ENCODE measurements around the gene CEP120. TPM values are rescaled to one million over a fixed set of nuclear protein-coding genes. Genes with fewer than 3 reads are reported as not detected.

Gene CEP120
- total and polyA plus RNA-seq, 4 donors, result 5.0 to 29.6 (median 12.6) TPM

DNA sequence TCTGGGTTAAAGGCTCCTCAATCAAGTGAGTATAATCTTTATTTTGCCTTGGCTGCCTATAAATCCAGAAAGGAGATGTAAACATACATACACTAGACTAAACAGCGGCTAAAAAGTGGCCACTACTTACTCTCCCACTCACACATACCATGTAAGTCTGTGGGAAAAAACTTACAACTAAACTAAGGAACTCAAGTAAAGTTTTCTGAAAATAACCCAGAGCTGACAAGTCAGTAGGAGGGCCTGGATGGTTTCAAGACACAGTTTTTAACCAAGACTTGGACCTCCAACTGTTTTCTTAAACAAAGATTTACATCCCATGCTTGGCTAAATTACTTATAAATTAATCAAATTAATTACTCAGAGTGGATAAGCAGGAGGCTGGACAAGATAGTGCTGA, 64.5 kb downstream of the CEP120 start:
- 68 to 88% methylated on average over 1 of the region's 1 CpG for WGBS, 2 donors
- H3K9ac ChIP-seq (ENCODE audit: insufficient read depth in 1 of 2, low read length in 2 of 2), result no peak overlapping the region

DNA sequence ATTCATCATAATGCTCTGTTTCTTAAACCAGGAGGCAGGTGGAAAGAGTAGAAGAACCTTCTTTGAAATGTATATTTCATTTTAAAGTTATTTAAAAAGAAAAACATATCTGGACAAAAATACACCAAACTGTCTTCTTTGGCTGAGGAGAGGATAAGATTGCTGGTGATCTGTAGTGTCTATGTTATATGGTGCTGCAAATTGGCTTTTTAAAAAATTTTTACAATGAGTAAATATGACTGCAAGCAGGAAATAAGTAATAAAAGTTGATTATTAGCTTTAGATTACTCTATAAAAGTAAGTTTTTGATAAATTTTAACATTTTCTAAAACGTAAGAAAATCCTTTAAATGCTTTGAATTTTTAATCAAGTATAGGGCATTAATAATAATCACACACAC, 64.9 kb downstream of the CEP120 start:
- Histone ChIP-seq H3K9ac (ENCODE audit: insufficient read depth in 1 of 2, low read length in 2 of 2) (no peak overlapping the region), H3K27me3 (ENCODE audit: control insufficient read depth in 3 of 3, insufficient read depth in 3 of 3, low read length in 2 of 3) (no peaks in the 10 kb centered on the region), H3K4me3 (no peak overlapping the region), H3K4me1 (ENCODE audit: control insufficient read depth in 5 of 5, insufficient read depth in 5 of 5, low read length in 5 of 5) (peaks cover 0 to 43% (median 0%) of the 10 kb centered on the region in 5 donors), H3K27ac (ENCODE audit: low read depth in 1 of 2, low read length in 1 of 2) (no peak overlapping the region), H3K36me3 (ENCODE audit: control insufficient read depth in 4 of 4, insufficient read depth in 4 of 4, low read length in 4 of 4) (peaks cover 0 to 12% (median 2%) of the 10 kb centered on the region in 4 donors), H3K9me3 (ENCODE audit: control insufficient read depth in 4 of 4, insufficient read depth in 3 of 4, low read length in 3 of 4) (no peaks in the 10 kb centered on the region)
- ATAC-seq (ENCODE audit: insufficient read depth, low FRiP score), result no peak
- DNase-seq, result no peak
- no peak for TF ChIP-seq CTCF (IDR thresholded peaks at IDR 0.05; ENCODE audit: control extremely low read depth, extremely low read depth)
- 80% methylated on average over 1 of the region's 1 CpG for WGBS, 2 donors

More for the DNA sequence above, 64.5 kb downstream of the CEP120 start:
- Histone ChIP-seq H3K9me3 (ENCODE audit: control insufficient read depth in 4 of 4, insufficient read depth in 3 of 4, low read length in 3 of 4) (no peaks in the 10 kb centered on the region), H3K4me1 (ENCODE audit: control insufficient read depth in 5 of 5, insufficient read depth in 5 of 5, low read length in 5 of 5) (peaks cover 0 to 47% (median 0%) of the 10 kb centered on the region in 5 donors), H3K4me3 (no peak overlapping the region), H3K27ac (ENCODE audit: low read depth in 1 of 2, low read length in 1 of 2) (no peak overlapping the region), H3K27me3 (ENCODE audit: control insufficient read depth in 3 of 3, insufficient read depth in 3 of 3, low read length in 2 of 3) (no peaks in the 10 kb centered on the region), H3K36me3 (ENCODE audit: control insufficient read depth in 4 of 4, insufficient read depth in 4 of 4, low read length in 4 of 4) (peaks cover 0 to 12% (median 2%) of the 10 kb centered on the region in 4 donors)
- ATAC-seq (ENCODE audit: insufficient read depth, low FRiP score) (no peak), DNase-seq (peak; percentile 71 to 97 (median 95))
- no peak for TF ChIP-seq CTCF (IDR thresholded peaks at IDR 0.05; ENCODE audit: control extremely low read depth, extremely low read depth)

GRCh38 chr5:123351820-123352219, 71.4 kb downstream of the CEP120 start:
- H3K36me3 ChIP-seq (ENCODE audit: control insufficient read depth in 4 of 4, insufficient read depth in 4 of 4, low read length in 4 of 4), result no peaks in the 10 kb centered on the region
- no peaks in the 10 kb centered on the region for H3K9me3 ChIP-seq (ENCODE audit: control insufficient read depth in 4 of 4, insufficient read depth in 3 of 4, low read length in 3 of 4)
- H3K9ac ChIP-seq (ENCODE audit: insufficient read depth in 1 of 2, low read length in 2 of 2), result no peak overlapping the region
- H3K4me1 ChIP-seq (ENCODE audit: control insufficient read depth in 5 of 5, insufficient read depth in 5 of 5, low read length in 5 of 5), result no peaks in the 10 kb centered on the region
- H3K4me3 ChIP-seq, result no peak overlapping the region
- no peak for DNase-seq
- TF ChIP-seq CTCF (IDR thresholded peaks at IDR 0.05; ENCODE audit: control extremely low read depth, extremely low read depth), result no peak
- 84 to 89% methylated on average over 2 of the region's 2 CpGs for WGBS, 2 donors
- H3K27ac ChIP-seq (ENCODE audit: low read depth in 1 of 2, low read length in 1 of 2), result no peak overlapping the region
- no peaks in the 10 kb centered on the region for H3K27me3 ChIP-seq (ENCODE audit: control insufficient read depth in 3 of 3, insufficient read depth in 3 of 3, low read length in 2 of 3)
- no peak for ATAC-seq (ENCODE audit: insufficient read depth, low FRiP score)

- no peak for DNase-seq
- 91 to 95% methylated on average over 1 of the region's 1 CpG for WGBS, 2 donors
- Histone ChIP-seq H3K9me3 (ENCODE audit: control insufficient read depth in 4 of 4, insufficient read depth in 3 of 4, low read length in 3 of 4) (no peaks in the 10 kb centered on the region), H3K27ac (ENCODE audit: low read depth in 1 of 2, low read length in 1 of 2) (no peak overlapping the region), H3K27me3 (ENCODE audit: control insufficient read depth in 3 of 3, insufficient read depth in 3 of 3, low read length in 2 of 3) (no peaks in the 10 kb centered on the region), H3K4me3 (no peak overlapping the region), H3K4me1 (ENCODE audit: control insufficient read depth in 5 of 5, insufficient read depth in 5 of 5, low read length in 5 of 5) (no peaks in the 10 kb centered on the region), H3K9ac (ENCODE audit: insufficient read depth in 1 of 2, low read length in 2 of 2) (no peak overlapping the region), H3K36me3 (ENCODE audit: control insufficient read depth in 4 of 4, insufficient read depth in 4 of 4, low read length in 4 of 4) (peaks cover 0 to 3% (median 0%) of the 10 kb centered on the region in 4 donors)
- ATAC-seq (ENCODE audit: insufficient read depth, low FRiP score), result no peak
- TF ChIP-seq CTCF (IDR thresholded peaks at IDR 0.05; ENCODE audit: control extremely low read depth, extremely low read depth), result no peak
Observed at GRCh38 chr5:123351240-123351639, 72.0 kb downstream of the CEP120 start.
